GM15510 (cell line): Measurements from ENCODE around the gene EFNA4.

ENCODE experiments used
- POLR2A ChIP-seq: IDR thresholded peaks from 3 replicates; pipeline ENCODE4 v1.6.1; 2011; ENCODE audit warnings: borderline replicate concordance; ENCODE audit not compliant: insufficient read length; ENCODE audit errors: extremely low read depth

EFNA4 gene

GRCh38 chr1:155073377-155074242 is 10.1 kb downstream of the EFNA4 start:
- no peak for TF ChIP-seq POLR2A

GRCh38 chr1:155075535-155075934 is 12.0 kb downstream of the EFNA4 start:
- TF ChIP-seq POLR2A = no peak

- no peak for TF ChIP-seq POLR2A
Measured at GRCh38 chr1:155076371-155076770, 12.8 kb downstream of the EFNA4 start.

- TF ChIP-seq POLR2A = no peak
Measured at GRCh38 chr1:155077346-155077745, 13.8 kb downstream of the EFNA4 start.

- no peak for TF ChIP-seq POLR2A
Measured at GRCh38 chr1:155077758-155078445, 14.4 kb downstream of the EFNA4 start.

GRCh38 chr1:155078469-155079209 is 15.1 kb downstream of the EFNA4 start, which contains the start of gene EFNA3:
EFNA3 (plus strand) TSS chr1:155078837; CDS start chr1:155078942, 105 bp downstream.
- TF ChIP-seq POLR2A = no peak

- TF ChIP-seq POLR2A = no peak
Measured at GRCh38 chr1:155079210-155079486, 15.6 kb downstream of the EFNA4 start.

- no peak for TF ChIP-seq POLR2A
Measured at GRCh38 chr1:155079487-155080311, 16.2 kb downstream of the EFNA4 start.

GRCh38 chr1:155080312-155081228 is 17.0 kb downstream of the EFNA4 start:
- TF ChIP-seq POLR2A = no peak

- no peak for TF ChIP-seq POLR2A
Measured at GRCh38 chr1:155081472-155082300, 18.1 kb downstream of the EFNA4 start.

GRCh38 chr1:155082301-155083051 is 18.9 kb downstream of the EFNA4 start:
- no peak for TF ChIP-seq POLR2A

- no peak for TF ChIP-seq POLR2A
Measured at GRCh38 chr1:155083052-155083541, 19.6 kb downstream of the EFNA4 start.
